ENCODE results near the gene ERVK3-1. TPM values are rescaled to one million over a fixed set of nuclear protein-coding genes. Genes with fewer than 3 reads are reported as not detected.

The ERVK3-1 gene
- total RNA-seq, 4 donors from 2014 or later, result 39.5 to 85.1 (median 59.2) TPM

GRCh38 chr19:58274771-58275201 is 30.4 kb upstream of the ERVK3-1 start:
- DNase-seq (ENCODE audit: low spot score), result no peak
- TF ChIP-seq CTCF (IDR thresholded peaks at IDR 0.05), result no peak
- ATAC-seq (ENCODE audit: low FRiP score), result no peak

- TF ChIP-seq CTCF (IDR thresholded peaks at IDR 0.05), result no peak
- no peak for DNase-seq (ENCODE audit: low spot score)
- no peak for ATAC-seq (ENCODE audit: low FRiP score)
Measured at GRCh38 chr19:58275564-58275963, 29.6 kb upstream of the ERVK3-1 start.

- DNase-seq (ENCODE audit: low spot score) (no peak), ATAC-seq (ENCODE audit: low FRiP score) (no peak)
- no peak for TF ChIP-seq CTCF (IDR thresholded peaks at IDR 0.05)
Measured at GRCh38 chr19:58277197-58277596, 28.0 kb upstream of the ERVK3-1 start.

GRCh38 chr19:58277748-58278540 is 27.2 kb upstream of the ERVK3-1 start:
- peak; percentile 11 for ATAC-seq (ENCODE audit: low FRiP score)
- DNase-seq (ENCODE audit: low spot score), result no peak
- TF ChIP-seq CTCF (IDR thresholded peaks at IDR 0.05), result no peak

GRCh38 chr19:58278541-58279041 is 26.6 kb upstream of the ERVK3-1 start, which contains the start of gene ZNF8:
Gene ZNF8 (plus strand): TSS chr19:58278955. CDS start chr19:58279082, 127 bp downstream.
- DNase-seq (ENCODE audit: low spot score), result peak; percentile 92
- ATAC-seq (ENCODE audit: low FRiP score), result peak; percentile 99
- no peak for TF ChIP-seq CTCF (IDR thresholded peaks at IDR 0.05)

- DNase-seq (ENCODE audit: low spot score) (peak; percentile 81), ATAC-seq (ENCODE audit: low FRiP score) (peak; percentile 43)
Measured at GRCh38 chr19:58279042-58279924, 25.9 kb upstream of the ERVK3-1 start.

More at GRCh38 chr19:58279042-58279924, 25.9 kb upstream of the ERVK3-1 start:
- no peak for TF ChIP-seq CTCF (IDR thresholded peaks at IDR 0.05)
